Measurements from ENCODE around the gene AGAP1. TPM values are rescaled to one million over a fixed set of nuclear protein-coding genes. Genes with fewer than 3 reads are reported as not detected.

The AGAP1 gene
- total RNA-seq, 3 donors from 2014 or later (not counting 1 experiment from before 2014, with no cell fraction given), result 42.0 to 56.4 (median 45.7) TPM

- no peak overlapping the region for H3K27ac ChIP-seq (ENCODE audit: low read length)
- Mint-ChIP-seq H3K4me1 (no peaks in the 10 kb centered on the region), H3K27ac (no peak overlapping the region), H3K9me3 (no peaks in the 10 kb centered on the region), H3K36me3 (peaks cover 4% of the 10 kb centered on the region), H3K4me3 (no peak overlapping the region), H3K27me3 (ENCODE audit: low read depth in 2 of 2) (no peaks in the 10 kb centered on the region)
- H3K27me3 ChIP-seq (ENCODE audit: control insufficient read depth, insufficient read depth, low read length), result no peaks in the 10 kb centered on the region
- no peaks in the 10 kb centered on the region for H3K9me3 ChIP-seq (ENCODE audit: control insufficient read depth, insufficient read depth, low read length)
- H3K4me1 ChIP-seq (ENCODE audit: control insufficient read depth, insufficient read depth, low read length), result no peaks in the 10 kb centered on the region
- H3K4me3 ChIP-seq (ENCODE audit: low read length), result no peak overlapping the region
- ATAC-seq (no peak), DNase-seq (no peak)
- intact Hi-C loops (cut with micrococcal nuclease), result no loop called here
- WGBS (ENCODE audit: insufficient coverage), result 84% methylated on average over 17 of the region's 17 CpGs
- TF ChIP-seq CTCF (IDR thresholded peaks at IDR 0.05), result no peak
- H3K36me3 ChIP-seq (ENCODE audit: control insufficient read depth, insufficient read depth, low read length), result peaks cover 2% of the 10 kb centered on the region
These were observed 634.5 kb downstream of the AGAP1 start for GRCh38 chr2:236128321-236128720.

GRCh38 chr2:236129935-236130334, 636.1 kb downstream of the AGAP1 start:
- no peaks in the 10 kb centered on the region for H3K9me3 ChIP-seq (ENCODE audit: control insufficient read depth, insufficient read depth, low read length)
- no peaks in the 10 kb centered on the region for H3K27me3 ChIP-seq (ENCODE audit: control insufficient read depth, insufficient read depth, low read length)
- Mint-ChIP-seq H3K4me1 (no peaks in the 10 kb centered on the region), H3K27ac (no peak overlapping the region), H3K36me3 (peaks cover 4% of the 10 kb centered on the region), H3K4me3 (no peak overlapping the region), H3K9me3 (no peaks in the 10 kb centered on the region), H3K27me3 (ENCODE audit: low read depth in 2 of 2) (no peaks in the 10 kb centered on the region)
- no peak overlapping the region for H3K4me3 ChIP-seq (ENCODE audit: low read length)
- H3K36me3 ChIP-seq (ENCODE audit: control insufficient read depth, insufficient read depth, low read length), result peaks cover 2% of the 10 kb centered on the region
- H3K27ac ChIP-seq (ENCODE audit: low read length), result no peak overlapping the region
- WGBS (ENCODE audit: insufficient coverage), result 92% methylated on average over 4 of the region's 4 CpGs
- intact Hi-C loops (cut with micrococcal nuclease), result no loop called here
- no peaks in the 10 kb centered on the region for H3K4me1 ChIP-seq (ENCODE audit: control insufficient read depth, insufficient read depth, low read length)
- ATAC-seq, result no peak
- DNase-seq, result no peak
- TF ChIP-seq CTCF (IDR thresholded peaks at IDR 0.05), result no peak

GRCh38 chr2:236130349-236130998, 636.6 kb downstream of the AGAP1 start:
- TF ChIP-seq CTCF (IDR thresholded peaks at IDR 0.05), result no peak
- WGBS (ENCODE audit: insufficient coverage), result 89% methylated on average over 4 of the region's 6 CpGs

More at GRCh38 chr2:236130349-236130998, 636.6 kb downstream of the AGAP1 start:
- Mint-ChIP-seq H3K4me3 (no peak overlapping the region), H3K4me1 (no peaks in the 10 kb centered on the region), H3K27me3 (ENCODE audit: low read depth in 2 of 2) (no peaks in the 10 kb centered on the region), H3K36me3 (no peaks in the 10 kb centered on the region), H3K27ac (no peak overlapping the region), H3K9me3 (no peaks in the 10 kb centered on the region)
- no peaks in the 10 kb centered on the region for H3K9me3 ChIP-seq (ENCODE audit: control insufficient read depth, insufficient read depth, low read length)
- H3K4me1 ChIP-seq (ENCODE audit: control insufficient read depth, insufficient read depth, low read length), result no peaks in the 10 kb centered on the region
- no peak overlapping the region for H3K4me3 ChIP-seq (ENCODE audit: low read length)
- ATAC-seq (no peak), DNase-seq (no peak)
- H3K36me3 ChIP-seq (ENCODE audit: control insufficient read depth, insufficient read depth, low read length), result peaks cover 2% of the 10 kb centered on the region
- H3K27me3 ChIP-seq (ENCODE audit: control insufficient read depth, insufficient read depth, low read length), result no peaks in the 10 kb centered on the region
- intact Hi-C loops (cut with micrococcal nuclease), result no loop called here
- no peak overlapping the region for H3K27ac ChIP-seq (ENCODE audit: low read length)

Measured in natural killer cell (primary cell).